GM10266 (cell line): Measurements from ENCODE around the gene TMEM51.

Experiments
- DNase-seq: peaks from one replicate; pipeline ENCODE4 v3.0.0; 2012; ENCODE audit errors: extremely low spot score
- TF ChIP-seq, protein P1 (sequence below): IDR thresholded peaks from 2 replicates; pipeline ENCODE4 v1.5.1; 2012; ENCODE audit warnings: mild to moderate bottlenecking, low read depth; ENCODE audit not compliant: control insufficient read depth, insufficient read depth; ENCODE audit errors: missing control alignments

The TMEM51 gene

DNA sequence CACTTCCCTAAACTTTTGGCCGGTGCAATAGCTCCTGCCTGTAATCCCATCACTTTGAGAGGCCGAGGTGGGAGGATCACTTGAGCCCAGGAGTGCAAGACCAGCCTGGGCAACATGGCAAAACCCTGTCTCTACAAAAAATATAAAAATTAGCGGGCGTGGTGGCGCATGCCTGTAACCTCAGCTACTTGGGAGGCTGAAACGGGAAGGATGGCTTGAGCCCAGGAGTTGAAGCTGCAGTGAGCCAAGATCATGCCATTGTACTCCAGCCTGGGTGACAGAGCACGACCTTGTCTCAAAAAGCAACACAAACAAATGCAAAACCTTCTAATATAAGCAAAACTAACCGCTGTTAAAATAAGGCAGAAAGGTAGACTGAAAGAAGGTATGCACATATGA is 25.9 kb downstream of the TMEM51 start:
- TF ChIP-seq, protein P1, sequence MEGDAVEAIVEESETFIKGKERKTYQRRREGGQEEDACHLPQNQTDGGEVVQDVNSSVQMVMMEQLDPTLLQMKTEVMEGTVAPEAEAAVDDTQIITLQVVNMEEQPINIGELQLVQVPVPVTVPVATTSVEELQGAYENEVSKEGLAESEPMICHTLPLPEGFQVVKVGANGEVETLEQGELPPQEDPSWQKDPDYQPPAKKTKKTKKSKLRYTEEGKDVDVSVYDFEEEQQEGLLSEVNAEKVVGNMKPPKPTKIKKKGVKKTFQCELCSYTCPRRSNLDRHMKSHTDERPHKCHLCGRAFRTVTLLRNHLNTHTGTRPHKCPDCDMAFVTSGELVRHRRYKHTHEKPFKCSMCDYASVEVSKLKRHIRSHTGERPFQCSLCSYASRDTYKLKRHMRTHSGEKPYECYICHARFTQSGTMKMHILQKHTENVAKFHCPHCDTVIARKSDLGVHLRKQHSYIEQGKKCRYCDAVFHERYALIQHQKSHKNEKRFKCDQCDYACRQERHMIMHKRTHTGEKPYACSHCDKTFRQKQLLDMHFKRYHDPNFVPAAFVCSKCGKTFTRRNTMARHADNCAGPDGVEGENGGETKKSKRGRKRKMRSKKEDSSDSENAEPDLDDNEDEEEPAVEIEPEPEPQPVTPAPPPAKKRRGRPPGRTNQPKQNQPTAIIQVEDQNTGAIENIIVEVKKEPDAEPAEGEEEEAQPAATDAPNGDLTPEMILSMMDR: no peak
- DNase-seq: no peak

DNA sequence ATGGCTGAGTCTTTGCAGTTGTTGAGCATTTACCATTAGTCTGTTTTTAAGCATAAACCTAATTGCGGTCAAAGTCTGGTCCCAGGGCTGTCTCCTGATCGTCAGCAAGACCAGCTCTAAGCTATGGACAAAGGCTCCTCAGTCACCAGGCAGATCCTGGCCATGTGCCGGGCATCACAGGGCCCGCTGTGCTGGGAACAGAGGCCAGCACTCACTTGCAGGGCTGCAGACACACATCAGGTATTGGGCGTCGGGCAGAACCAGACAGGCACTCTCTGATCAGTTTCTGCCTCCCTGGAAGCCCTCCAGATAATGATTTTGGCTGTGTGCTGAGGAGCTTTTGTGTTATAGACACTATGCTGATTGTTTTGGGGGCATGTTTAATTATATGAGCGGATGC is 26.6 kb downstream of the TMEM51 start:
- TF ChIP-seq, protein P1: no peak
- DNase-seq: no peak

- DNase-seq: no peak
- TF ChIP-seq, protein P1: no peak
Observed at GRCh38 chr1:15180945-15181523, 27.5 kb downstream of the TMEM51 start.

DNA sequence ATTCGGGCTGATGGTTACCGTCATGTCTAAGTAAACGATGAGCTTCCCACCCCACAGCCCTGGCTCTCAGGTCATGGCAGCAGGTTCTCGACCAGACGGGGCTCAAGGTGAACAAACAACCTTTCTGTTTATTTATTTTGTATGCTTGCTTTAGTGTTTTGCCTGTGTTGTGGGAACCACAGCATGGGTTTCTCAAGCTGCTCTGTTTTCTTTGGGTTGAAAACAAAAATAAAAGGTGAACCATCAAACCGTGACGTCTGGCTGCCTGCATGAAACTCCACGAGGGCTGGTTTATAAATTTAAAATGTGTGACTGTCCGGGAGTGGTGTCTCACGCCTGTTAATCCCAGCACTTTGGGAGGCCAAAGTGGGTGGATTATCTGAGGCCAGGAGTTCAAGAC is 28.0 kb downstream of the TMEM51 start:
- TF ChIP-seq, protein P1: no peak

DNA sequence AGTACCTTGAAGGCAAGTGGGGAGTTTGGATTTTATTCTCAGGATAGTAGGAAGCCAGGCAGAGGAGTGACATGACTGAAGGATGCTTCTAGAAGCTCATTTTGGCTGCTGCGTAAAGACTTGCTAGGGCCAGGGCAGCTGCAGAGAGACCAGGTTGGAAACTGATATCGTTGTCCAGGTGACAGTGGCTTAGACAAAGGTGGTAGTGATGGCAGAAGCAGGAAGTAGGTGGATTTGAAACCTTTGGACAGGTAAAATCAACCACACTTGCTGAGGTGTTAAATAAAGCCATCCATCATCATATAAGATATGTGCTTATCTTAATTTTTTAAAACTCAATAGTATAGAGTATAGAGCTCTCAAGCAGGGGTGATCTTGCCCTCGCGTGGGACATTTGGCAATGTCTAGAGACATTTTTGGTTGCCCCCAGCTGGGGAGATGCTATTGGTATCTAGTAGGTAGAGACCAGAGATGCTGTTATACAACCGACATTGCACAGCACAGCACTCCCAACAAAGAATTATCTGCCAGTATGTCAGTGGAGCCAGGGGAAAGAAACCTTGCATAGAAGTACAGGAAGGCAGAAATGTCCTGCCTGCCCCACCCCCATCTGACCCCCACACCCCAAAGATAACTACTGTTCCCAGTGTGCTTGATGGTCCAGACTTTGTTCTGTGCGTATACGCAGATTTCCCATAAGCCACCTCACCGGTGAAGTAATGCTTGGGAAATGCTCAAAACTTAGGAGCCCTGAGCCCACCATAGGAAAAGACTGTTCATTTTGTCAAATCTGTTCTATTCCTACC is 31.1 kb downstream of the TMEM51 start:
- no peak for DNase-seq
- TF ChIP-seq, protein P1: no peak

More for the DNA sequence above, 28.0 kb downstream of the TMEM51 start:
- DNase-seq: no peak

GRCh38 chr1:15185617-15186016 is 32.1 kb downstream of the TMEM51 start:
- no peak for DNase-seq
- TF ChIP-seq, protein P1: no peak
